T47D (cell line): Measurements from ENCODE around the gene TNN.

ENCODE experiments used
- DNase-seq, 2 experiments: peaks; one replicate each; pipeline versions ENCODE4 v3.0.0 to v3.0.0-alpha.2; 2011 to 2012; ENCODE audit warnings: low read depth in 1 of 2, low spot score in 1 of 2
- JUND ChIP-seq: IDR thresholded peaks from 2 replicates; pipeline ENCODE4 v1.6.1; 2012; ENCODE audit warnings: low read depth
- in situ Hi-C: cut with HindIII; loops from 2 replicates; pipeline ENCODE4 v1.10.0; 2016; ENCODE audit warnings: low sequenced_read_pairs, low pct_unique_long_range_greater_than_20kb

The TNN gene

DNA sequence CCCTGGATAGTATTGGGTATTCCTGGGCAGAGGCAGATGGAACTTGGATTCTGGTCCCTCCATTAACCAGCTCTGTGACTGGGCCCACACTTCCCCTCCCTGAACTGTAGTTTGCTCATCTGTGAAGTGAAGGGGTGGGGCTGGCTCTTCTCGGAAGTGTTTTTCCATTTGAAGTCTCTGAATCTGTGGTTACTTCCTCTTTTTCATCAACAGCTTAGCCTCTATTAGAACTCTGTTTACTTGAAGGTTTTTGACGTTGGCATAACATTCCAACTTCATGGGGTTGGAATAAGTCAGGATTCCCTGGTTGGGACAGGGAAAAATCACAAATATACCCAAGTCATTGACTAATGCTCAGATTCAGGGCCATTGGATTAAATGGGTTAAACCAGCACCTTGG is 121.3 kb downstream of the TNN start:
- in situ Hi-C loops = no loop called here
- no peak for DNase-seq
- TF ChIP-seq JUND = no peak

DNA sequence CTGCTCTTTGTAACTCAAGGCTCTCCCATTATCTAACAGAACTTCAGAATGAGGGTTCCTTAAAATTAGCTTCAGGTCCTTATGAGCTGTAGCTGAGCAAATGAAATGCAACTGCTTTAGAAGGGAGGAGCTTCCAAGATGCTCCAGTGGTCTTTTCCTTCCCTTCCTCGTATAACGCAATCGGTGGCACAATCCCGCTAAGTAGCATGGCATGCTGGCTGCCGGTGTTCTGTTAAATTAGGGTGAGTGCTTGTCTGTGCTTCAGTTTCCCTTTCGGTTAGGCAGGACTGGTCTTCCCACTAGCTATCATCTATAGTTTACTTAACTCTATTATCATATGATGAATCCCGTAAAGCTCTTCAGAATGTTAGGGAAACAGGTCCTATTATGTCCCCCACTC is 124.0 kb downstream of the TNN start:
- DNase-seq = peak in 1 of 2 experiments; percentile 26
- no peak for TF ChIP-seq JUND
- in situ Hi-C loops = no loop called here

- peak; percentile 69 to 87 for DNase-seq
- TF ChIP-seq JUND = no peak
- in situ Hi-C loops = no loop called here
Measured at GRCh38 chr1:175192111-175192629, 124.5 kb downstream of the TNN start.

DNA sequence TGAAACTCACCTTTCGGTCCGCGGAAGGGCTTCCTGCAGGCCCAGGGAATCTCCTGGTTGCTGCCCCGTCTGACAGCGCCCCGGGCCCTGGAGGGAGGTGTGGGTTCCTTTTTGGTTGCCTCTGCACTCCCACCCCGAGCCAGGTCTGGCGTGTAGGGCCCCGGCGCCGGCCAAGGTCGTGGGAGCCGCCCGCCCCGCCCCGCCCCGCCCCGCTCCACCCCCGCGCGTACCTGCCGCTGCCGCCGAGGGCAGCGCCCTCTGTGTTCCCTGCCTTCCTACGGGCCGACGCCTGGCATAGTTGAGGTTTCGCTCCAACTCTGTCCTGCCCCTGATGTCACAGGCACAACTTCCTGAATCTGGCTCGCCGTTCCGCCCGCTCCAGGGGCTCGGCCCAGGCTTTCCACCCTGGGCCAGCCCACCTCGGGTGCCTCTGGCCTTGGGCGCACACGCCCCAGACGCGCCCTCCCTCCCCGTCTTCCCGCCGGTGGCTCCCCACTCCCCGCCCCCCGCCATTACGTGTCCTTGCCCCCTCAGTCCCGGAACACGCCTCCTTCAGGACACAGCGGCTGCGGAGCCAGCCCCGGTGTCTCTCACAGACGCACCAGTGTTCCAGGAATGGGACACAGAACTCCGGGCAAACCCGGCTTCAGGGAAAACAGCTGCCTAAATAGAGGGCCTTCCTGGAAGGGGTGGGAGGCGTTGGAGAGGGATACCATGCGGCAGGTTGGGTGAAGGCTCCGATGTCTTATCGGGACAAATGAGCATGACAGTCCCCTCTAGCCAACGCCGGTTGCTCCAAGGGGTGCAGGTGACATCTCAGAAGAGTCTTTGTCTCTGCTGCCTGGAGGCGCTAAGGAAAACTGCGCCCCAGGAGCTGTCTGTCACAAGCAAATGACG is 125.2 kb downstream of the TNN start, which contains the start of gene KIAA0040:
Gene KIAA0040, minus strand, starts transcription at position 147 of the 897 bp plus-strand sequence. CDS start 31,763 bp downstream, outside the sequence.
- in situ Hi-C loops = no loop called here
- peak; percentile 86 to 94 for DNase-seq
- TF ChIP-seq JUND = no peak

DNA sequence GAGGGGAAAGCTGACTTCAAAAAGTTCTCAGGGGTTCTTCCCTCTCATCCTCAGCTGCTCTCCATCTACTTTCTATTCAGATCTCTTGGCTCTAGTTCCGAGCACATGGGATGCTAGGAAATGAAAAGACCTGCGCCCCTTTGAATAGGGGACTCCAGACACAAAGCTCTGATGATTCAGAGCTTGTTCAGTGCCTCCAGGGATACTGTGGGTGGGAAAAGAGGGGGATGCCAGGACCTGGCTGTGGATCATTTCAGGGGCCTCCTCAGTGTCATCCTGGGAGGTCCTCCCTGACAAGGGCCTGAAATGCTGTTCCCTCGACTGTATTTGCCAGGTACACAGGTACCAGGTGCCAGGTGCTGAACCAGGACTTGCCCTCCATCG is 125.9 kb downstream of the TNN start:
- in situ Hi-C loops = no loop called here
- no peak for TF ChIP-seq JUND
- DNase-seq = no peak

GRCh38 chr1:175195281-175195680 is 127.6 kb downstream of the TNN start:
- no peak for TF ChIP-seq JUND
- no peak for DNase-seq
- in situ Hi-C loops = no loop called here

DNA sequence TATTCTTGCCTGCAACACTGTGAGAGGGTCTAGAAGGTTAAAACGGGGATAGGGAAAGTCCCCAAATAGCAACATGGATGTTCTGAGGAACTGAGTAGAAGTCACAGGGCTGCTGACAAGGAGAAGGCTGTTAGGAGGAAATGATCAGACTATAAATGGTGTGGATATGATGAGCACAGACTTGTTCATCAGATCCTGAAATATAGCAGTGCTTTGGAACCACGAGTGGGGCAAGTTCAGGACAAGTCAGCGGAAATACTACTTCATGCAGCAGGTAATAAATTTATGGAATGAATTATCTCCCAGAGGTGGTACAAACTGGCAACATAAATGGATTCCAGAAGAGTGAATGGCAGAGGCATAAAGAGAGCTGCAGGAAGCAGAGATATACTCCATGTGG is 128.2 kb downstream of the TNN start:
- no peak for TF ChIP-seq JUND
- DNase-seq = no peak
- in situ Hi-C loops = no loop called here

GRCh38 chr1:175197531-175197930 is 129.9 kb downstream of the TNN start:
- peak; percentile 46 to 86 for DNase-seq

More at GRCh38 chr1:175197531-175197930, 129.9 kb downstream of the TNN start:
- no peak for TF ChIP-seq JUND
- in situ Hi-C loops = no loop called here
